GM13976 (cell line): ENCODE measurements around the gene CCR4.

Source experiments
- DNase-seq: peaks from one replicate; pipeline ENCODE4 v3.0.0; 2012; ENCODE audit warnings: low spot score
- in situ Hi-C: fragments of 300-500 bp; cut with MboI; formaldehyde crosslinking; loops from one replicate; pipeline ENCODE4 v1.12.0; 2022; ENCODE audit warnings: low sequenced_read_pairs, mixed read lengths, inconsistent platforms; ENCODE audit not compliant: unreplicated experiment
- TF ChIP-seq, protein P1 (sequence below): IDR thresholded peaks from 2 replicates; pipeline ENCODE4 v1.5.1; 2012; ENCODE audit warnings: borderline replicate concordance, mild to moderate bottlenecking; ENCODE audit not compliant: insufficient read depth; ENCODE audit errors: extremely low read depth, missing control alignments, control extremely low read depth

Gene CCR4

DNA sequence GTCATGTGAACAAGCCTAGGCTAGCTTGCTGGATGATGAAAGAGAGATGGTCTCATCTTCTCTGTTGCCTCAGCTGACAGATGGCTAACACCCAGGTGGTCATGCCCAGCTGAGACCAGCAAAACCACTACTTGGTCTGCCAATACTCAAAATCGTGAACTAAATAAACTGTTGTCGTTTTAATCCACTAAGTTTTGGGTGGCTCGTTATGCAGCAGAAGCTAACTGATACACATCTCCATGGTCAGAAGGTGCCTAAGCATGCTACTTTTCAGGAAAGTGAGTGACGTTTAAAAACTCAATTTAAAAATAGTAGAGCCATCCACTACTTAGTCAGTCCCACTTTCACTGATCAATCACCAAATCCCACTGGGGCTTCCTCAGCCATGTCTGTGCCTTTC lies 52.8 kb downstream of the CCR4 start:
- in situ Hi-C loops: no loop called here
- TF ChIP-seq, protein P1, sequence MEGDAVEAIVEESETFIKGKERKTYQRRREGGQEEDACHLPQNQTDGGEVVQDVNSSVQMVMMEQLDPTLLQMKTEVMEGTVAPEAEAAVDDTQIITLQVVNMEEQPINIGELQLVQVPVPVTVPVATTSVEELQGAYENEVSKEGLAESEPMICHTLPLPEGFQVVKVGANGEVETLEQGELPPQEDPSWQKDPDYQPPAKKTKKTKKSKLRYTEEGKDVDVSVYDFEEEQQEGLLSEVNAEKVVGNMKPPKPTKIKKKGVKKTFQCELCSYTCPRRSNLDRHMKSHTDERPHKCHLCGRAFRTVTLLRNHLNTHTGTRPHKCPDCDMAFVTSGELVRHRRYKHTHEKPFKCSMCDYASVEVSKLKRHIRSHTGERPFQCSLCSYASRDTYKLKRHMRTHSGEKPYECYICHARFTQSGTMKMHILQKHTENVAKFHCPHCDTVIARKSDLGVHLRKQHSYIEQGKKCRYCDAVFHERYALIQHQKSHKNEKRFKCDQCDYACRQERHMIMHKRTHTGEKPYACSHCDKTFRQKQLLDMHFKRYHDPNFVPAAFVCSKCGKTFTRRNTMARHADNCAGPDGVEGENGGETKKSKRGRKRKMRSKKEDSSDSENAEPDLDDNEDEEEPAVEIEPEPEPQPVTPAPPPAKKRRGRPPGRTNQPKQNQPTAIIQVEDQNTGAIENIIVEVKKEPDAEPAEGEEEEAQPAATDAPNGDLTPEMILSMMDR: no peak
- no peak for DNase-seq

DNA sequence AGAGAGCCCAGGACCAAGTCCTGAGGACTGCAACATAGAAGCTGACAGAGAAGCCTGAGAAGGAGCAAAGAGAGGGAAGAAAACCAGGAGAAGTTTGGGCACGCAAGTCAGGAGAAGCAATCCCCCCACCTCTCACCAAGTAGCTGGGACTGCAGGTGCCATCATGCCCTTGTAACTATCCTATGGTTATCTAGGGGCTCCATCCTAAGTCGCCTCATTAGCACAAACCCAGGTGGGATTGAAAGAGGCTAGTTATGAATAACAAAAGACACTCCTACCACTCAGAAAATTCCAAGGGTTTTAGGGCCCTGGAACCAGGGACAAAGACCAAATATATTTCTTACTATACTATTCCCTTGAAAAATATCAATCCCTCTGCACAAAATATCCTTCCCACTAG lies 53.5 kb downstream of the CCR4 start:
- TF ChIP-seq, protein P1: no peak
- no peak for DNase-seq
- in situ Hi-C loops: no loop called here
